Transverse colon (tissue), 4 donors: Measurements from ENCODE around the gene A1BG. TPM values are rescaled to one million over a fixed set of nuclear protein-coding genes. Genes with fewer than 3 reads are reported as not detected.

Experiments
- DNase-seq: peaks from one replicate; pipeline ENCODE4 v3.0.0-alpha.2; 2019
- H3K27ac ChIP-seq, 4 donors: fragments of 200-600 bp; sonication (generic); 2 replicates each; pipeline ENCODE4 v1.5.1; 2016 to 2018; ENCODE audit warnings: inconsistent platforms in 4 of 4
- H3K27me3 ChIP-seq: fragments of 200-600 bp; sonication (generic); 2 replicates; pipeline ENCODE4 v1.5.1; 2017; ENCODE audit warnings: inconsistent platforms
- H3K36me3 ChIP-seq, 4 donors: fragments of 200-600 bp; sonication (generic); 2 replicates each; pipeline ENCODE4 v1.5.1; 2017 to 2019; ENCODE audit warnings: inconsistent platforms in 4 of 4
- H3K4me1 ChIP-seq, 4 donors: fragments of 200-600 bp; sonication (generic); 2 replicates each; pipeline ENCODE4 v1.5.1; 2017 to 2020; ENCODE audit warnings: inconsistent platforms in 4 of 4
- H3K4me3 ChIP-seq, 4 donors: fragments of 200-600 bp; sonication (generic); 1 replicate in 1 of 4; 2 replicates in 3 of 4; pipeline versions ENCODE4 v1.5.1 to v1.6.1; 2017 to 2019; ENCODE audit warnings: inconsistent platforms in 4 of 4
- H3K9me3 ChIP-seq, 2 donors: fragments of 200-600 bp; sonication (generic); 2 replicates each; pipeline ENCODE4 v1.5.1; 2017 to 2019; ENCODE audit warnings: inconsistent platforms in 2 of 2
- CTCF ChIP-seq, 5 experiments: fragments of 200-600 bp in 3 of 5; fragments of 450-650 bp in 2 of 5; sonication (generic) in 3 of 5; IDR thresholded peaks; 1 replicate in 2 of 5; 2 replicates in 3 of 5; pipeline ENCODE4 v1.5.1; 2016 to 2017; ENCODE audit warnings: antibody characterized with exemption in 5 of 5, inconsistent platforms in 3 of 5, mild to moderate bottlenecking in 2 of 5, moderate library complexity in 1 of 5
- EP300 ChIP-seq: sonication (generic); formaldehyde crosslinking; IDR thresholded peaks from one replicate; pipeline ENCODE4 v1.6.1; 2017; ENCODE audit warnings: antibody characterized with exemption, low read depth
- POLR2A ChIP-seq: fragments of 450-650 bp; IDR thresholded peaks from one replicate; pipeline ENCODE4 v1.6.1; 2016; ENCODE audit warnings: antibody characterized with exemption, mild to moderate bottlenecking, moderate library complexity
- POLR2AphosphoS5 ChIP-seq, 3 donors: sonication (generic); formaldehyde crosslinking; IDR thresholded peaks; one replicate each; pipeline ENCODE4 v1.6.1; 2016; ENCODE audit warnings: antibody characterized with exemption in 3 of 3
- WGBS, 2 donors: methylation state at CpG; one replicate each; pipeline ENCODE4 v1.1.5; 2018; ENCODE audit warnings: low coverage in 1 of 2; 5-methylcytosine and 5-hydroxymethylcytosine counted together
- in situ Hi-C, 4 donors: fragments of 200-750 bp; cut with MboI; loops; one replicate each; pipeline versions ENCODE4 v1.15.0 to v1.15.1; 2017; ENCODE audit warnings: low sequenced_read_pairs in 3 of 4, low pct_ligation_motif_present in 1 of 4, low pct_unique_long_range_greater_than_20kb in 1 of 4
- intact Hi-C: fragments of 100-400 bp; cut with DNase I; formaldehyde crosslinking; loops from one replicate; pipeline ENCODE4 v1.15.1; 2023; ENCODE audit warnings: low total_unique reads
- total RNA-seq, 4 donors: library from RNA; depleted of rRNA; stranded (reverse); fragments of >200 nt; gene quantifications; one replicate each; pipeline ENCODE4 v1.1.0, GENCODE V29; 2016

The A1BG gene
- total RNA-seq, 4 donors from 2014 or later: 0.60 to 25.1 (median 3.7) TPM; not detected in 1

GRCh38 chr19:58385891-58386575 lies 32.7 kb upstream of the A1BG start:
- Histone ChIP-seq H3K4me3 (peak overlapping the region; percentile 46 to 80 (median 68)), H3K9me3 (no peaks in the 10 kb centered on the region), H3K4me1 (peaks cover 17 to 46% (median 30%) of the 10 kb centered on the region in 4 donors), H3K27ac (peak overlapping the region; percentile 99), H3K27me3 (no peaks in the 10 kb centered on the region), H3K36me3 (peaks cover 0 to 9% (median 3%) of the 10 kb centered on the region in 4 donors)
- intact Hi-C loops: loop anchor here (2.0 kb wide), 1 partner anchor 15 kb away; no protein-coding TSS in a partner anchor
- WGBS, 2 donors: 9% methylated on average over 32 of the region's 36 CpGs; no CpG with 5 or more reads in 1 of the 2 donors
- no peak for DNase-seq
- TF ChIP-seq POLR2AphosphoS5 (IDR thresholded peaks at IDR 0.05) (no peak), POLR2A (no peak), CTCF (IDR thresholded peaks at IDR 0.05) (no peak), EP300 (no peak)
- in situ Hi-C loops: no loop called here

DNA sequence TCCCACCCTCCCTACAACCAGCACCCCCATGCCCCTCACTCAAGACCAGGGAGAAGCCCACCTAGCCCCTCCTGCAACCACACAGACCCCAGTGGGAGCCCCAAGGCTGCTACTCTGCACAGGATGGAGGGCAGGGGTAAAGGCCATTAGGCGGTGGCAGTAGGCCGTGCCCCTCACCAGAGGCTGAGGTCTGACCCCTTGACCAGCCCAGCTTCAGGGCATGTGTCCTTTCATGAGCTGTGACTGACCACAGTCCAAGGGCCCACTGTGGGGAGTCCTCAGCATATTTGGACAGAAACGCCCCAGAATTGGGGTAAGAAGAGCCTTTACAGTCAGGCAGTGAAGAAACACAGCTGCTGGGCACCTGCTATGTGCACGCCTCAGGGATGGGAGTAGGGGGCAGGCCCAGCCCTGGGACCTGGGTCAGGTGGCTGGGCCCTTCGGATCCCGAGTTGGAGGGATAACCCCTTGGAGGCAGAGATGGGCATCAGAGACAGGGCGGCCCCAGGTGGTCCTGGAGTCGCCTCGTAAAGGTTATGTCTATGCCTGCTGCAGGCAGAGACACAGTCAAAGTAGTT lies 32.1 kb upstream of the A1BG start:
- peaks cover 17 to 41% (median 30%) of the 10 kb centered on the region in 4 donors for H3K4me1 ChIP-seq
- H3K9me3 ChIP-seq: no peaks in the 10 kb centered on the region
- intact Hi-C loops: no loop called here
- H3K36me3 ChIP-seq: peaks cover 0 to 6% (median 2%) of the 10 kb centered on the region in 4 donors
- in situ Hi-C loops: no loop called here
- H3K4me3 ChIP-seq: peak overlapping the region in 2 of 4 donors; percentile 64 to 80
- no peak for DNase-seq
- no peak for TF ChIP-seq CTCF (IDR thresholded peaks at IDR 0.05)
- TF ChIP-seq POLR2A: no peak
- TF ChIP-seq POLR2AphosphoS5 (IDR thresholded peaks at IDR 0.05): no peak
- TF ChIP-seq EP300: no peak
- H3K27ac ChIP-seq: peak overlapping the region; percentile 99
- 78% methylated on average over 9 of the region's 9 CpGs; no CpG with 5 or more reads in 1 of the 2 donors for WGBS, 2 donors
- no peaks in the 10 kb centered on the region for H3K27me3 ChIP-seq

GRCh38 chr19:58382997-58383603 lies 29.8 kb upstream of the A1BG start:
- Histone ChIP-seq H3K4me3 (no peak overlapping the region), H3K9me3 (no peaks in the 10 kb centered on the region), H3K36me3 (no peaks in the 10 kb centered on the region), H3K27ac (no peak overlapping the region), H3K4me1 (peaks cover 23 to 40% (median 35%) of the 10 kb centered on the region in 4 donors), H3K27me3 (no peaks in the 10 kb centered on the region)
- 84% methylated on average over 5 of the region's 6 CpGs; no CpG with 5 or more reads in 1 of the 2 donors for WGBS, 2 donors
- in situ Hi-C loops (no loop called here), intact Hi-C loops (no loop called here)
- TF ChIP-seq POLR2AphosphoS5 (IDR thresholded peaks at IDR 0.05) (no peak), CTCF (IDR thresholded peaks at IDR 0.05) (no peak), EP300 (no peak), POLR2A (no peak)
- no peak for DNase-seq
